GM18873 (cell line): ENCODE results near the gene FAM209A.
A peak's percentile ranks its signal among the peaks of the same experiment; 100 is the strongest.
"Not testable (repeated sequence)": the region's sequence is repeated elsewhere in the genome, so short reads cannot be mapped to it uniquely, and the experiment has no call there.

ENCODE experiments used
- ATAC-seq: cut with Tn5 transposase; IDR thresholded peaks from one replicate; pipeline ENCODE4 v1.9.1; 2021; ENCODE audit warnings: mild to moderate bottlenecking, moderate library complexity, moderate number of reproducible peaks; ENCODE audit not compliant: unreplicated experiment, low FRiP score

Gene FAM209A

DNA sequence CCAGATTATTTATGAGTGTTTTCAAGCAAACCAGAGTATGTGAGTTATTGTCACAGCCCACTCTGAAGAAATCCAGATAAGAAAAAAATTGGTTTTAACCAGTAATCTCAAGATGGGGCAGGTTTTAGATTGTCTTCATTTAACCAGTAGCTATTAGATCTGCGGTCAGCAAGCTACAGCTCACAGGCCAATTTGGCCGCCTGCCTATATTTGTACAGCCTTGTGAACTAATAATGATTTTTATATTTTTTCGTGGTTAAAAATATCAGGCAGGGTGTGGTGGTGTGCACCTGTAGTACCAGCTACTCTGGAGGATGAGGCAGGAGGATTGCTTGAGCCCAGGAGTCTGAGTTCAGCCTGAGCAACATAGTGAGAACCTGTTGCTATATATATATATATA is 13.5 kb downstream of the FAM209A start:
- ATAC-seq: no peak

DNA sequence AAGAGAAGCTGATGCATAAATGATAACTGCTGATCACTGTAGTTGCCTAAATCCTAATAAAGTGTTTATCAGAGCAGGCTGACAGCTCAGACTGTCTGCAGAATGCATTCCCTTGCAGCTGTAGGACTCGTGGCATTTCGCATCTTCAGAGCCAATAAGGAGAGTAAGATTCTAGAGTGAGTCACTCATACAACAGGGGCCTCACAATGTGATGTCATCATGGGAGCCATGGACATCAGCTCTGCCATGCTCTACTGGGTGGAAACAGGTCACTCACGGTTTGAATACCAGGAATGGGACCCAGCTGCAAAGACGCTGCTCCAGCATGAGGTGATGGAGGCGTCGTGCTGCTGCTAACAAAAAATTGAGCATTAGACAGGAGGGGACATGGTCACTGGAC is 15.9 kb downstream of the FAM209A start:
- ATAC-seq: no peak

DNA sequence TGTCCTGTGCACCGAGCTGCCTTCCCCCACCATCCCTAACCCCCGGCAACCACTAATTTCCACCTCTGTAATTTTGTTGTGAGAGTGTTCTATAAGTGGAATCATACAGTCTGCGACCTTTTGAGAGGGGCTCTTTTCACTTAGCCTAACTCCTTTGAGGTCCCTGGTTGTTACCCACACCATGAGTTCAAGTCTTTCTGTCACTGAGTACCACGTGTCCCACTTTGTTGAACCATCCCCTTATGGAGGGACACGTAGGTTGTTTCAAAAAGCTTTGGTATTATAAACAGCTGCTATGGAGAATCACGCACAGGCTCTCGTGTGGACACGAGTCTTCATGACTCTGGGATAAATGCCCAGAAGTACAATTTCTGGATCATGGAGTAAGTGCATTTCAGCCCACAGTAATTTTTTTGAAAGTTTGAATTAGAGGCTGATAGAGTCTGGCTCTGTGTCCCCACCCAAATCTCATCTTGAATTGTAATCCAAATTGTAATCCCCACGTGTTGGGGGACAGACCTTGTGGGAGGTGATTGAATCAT is 18.0 kb downstream of the FAM209A start:
- no peak for ATAC-seq

DNA sequence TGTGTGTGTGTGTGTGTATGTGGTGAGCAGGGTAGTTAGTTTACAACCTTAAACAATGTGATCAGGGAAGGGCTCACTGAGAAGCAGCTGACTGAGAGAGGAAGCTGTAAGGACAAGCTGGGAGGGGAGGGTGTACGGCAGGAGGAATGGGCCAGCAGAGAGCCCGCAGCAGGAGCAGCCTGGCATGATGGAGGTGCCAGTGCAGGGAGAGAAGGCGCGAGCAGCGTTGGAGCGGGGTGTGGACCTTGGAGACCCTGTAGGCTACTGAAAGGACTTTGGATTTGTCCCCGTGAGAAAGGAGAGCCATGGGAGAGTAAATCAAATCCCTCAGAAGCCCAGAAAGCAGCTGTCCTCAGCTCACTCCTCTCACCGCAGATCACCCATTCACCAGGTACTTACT is 27.0 kb downstream of the FAM209A start:
- no peak for ATAC-seq

DNA sequence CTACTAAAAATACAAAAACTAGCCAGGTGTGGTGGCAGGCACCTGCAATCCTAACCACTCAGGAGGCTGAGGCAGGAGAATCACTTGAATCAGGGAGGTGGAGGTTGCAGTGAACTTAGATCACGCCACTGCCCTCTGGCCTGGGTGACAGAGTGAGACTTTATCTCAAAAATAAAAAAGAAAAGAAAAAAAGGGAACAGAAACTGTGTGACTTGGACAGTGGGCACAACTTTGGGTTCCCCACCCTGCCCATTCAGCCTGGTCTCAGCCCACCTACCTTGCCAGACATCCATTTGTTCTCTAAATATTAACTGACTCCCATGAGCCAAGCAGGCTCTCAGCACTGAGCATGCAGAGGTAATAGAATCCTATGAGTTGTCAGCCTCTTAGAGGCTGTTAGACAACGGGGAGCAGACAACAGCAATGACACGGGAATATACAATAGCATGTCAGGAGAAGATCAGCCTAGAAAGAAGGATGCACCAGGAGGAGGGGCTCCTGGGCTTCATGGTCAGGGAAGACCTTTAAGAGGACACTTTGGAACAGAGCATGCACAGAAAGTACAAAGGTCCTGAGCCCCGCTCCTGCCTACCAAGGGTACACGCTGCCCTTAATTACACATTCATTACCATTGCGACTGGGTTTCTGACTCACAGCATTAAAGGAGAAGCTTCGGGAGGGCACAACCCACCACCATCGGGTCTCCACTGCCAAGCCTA is 28.5 kb downstream of the FAM209A start:
- no peak for ATAC-seq

DNA sequence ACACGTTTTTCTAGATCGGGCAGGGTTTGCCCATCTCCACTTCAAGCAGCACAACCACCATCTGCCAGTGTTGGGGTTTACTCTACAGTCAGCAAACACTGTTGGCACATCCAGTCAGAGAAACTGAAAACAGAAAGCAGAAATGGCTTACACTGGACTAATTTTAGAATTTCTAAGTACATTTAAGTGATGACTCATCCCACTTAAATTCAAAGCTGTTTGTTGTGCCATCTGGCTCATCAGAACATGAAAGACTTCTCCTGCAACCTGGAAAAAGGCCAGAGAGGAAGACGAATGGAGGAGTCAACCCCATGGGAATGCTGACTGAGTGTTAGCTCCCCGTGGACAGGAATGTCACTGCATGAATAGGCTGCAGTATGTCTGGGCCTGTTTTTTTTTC is 30.3 kb downstream of the FAM209A start:
- ATAC-seq: peak; percentile 93

DNA sequence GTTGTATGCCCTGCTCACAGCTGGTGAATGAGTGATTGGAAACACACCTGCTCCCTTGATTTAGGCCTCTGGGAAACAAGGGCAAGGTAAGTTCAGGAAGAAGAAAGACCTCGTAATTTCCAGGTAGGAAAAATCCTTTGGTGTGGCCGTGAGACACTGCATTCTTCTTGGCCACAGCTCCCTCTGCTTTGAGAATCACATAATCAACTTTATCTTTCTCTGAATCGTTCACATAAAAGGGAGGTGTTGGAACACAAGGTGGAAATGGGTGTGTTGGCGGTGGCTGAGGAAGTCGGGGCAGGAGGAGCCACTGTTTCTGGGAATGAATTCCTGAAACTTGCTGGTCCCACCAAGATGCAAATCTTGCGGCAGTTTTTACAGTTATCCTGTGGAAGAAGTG is 34.4 kb downstream of the FAM209A start:
- ATAC-seq: no peak

DNA sequence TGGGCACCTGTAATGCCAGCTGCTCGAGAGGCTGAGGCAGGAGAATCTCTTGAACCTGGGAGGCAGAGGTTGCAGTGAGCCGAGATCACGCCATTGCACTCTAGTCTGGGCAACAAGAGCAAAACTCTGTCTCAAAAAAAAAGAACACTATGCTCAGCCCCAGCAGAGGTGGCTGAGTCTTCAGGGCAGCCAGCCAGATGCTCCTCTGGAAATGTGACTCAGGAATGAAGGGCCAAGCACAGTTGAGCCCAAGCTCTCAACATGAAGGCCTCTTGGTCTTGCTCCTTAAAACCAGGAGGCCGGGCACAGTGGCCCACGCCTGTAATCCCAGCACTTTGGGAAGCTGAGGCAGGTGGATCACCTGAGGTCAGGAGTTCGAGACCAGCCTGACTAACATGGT is 40.0 kb downstream of the FAM209A start:
- ATAC-seq: not testable (repeated sequence)

DNA sequence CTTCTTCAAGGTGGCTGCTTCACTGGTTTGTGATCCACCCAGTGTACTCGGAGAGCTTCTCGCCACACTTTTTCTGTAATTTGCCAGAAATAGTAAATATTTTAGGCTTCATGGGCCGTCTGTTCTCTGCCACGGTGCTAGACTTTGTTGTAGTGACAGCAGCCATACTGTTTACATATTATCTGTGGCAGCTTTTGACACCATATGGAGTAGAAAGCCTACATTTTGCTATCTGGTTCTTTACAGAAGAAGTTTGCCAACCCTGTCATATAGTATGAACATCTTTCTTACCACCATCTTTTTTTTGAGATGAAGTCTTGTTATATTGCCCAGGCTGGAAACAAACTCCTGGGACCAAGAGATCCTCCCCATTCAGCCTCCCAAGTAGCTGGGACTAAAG is 41.0 kb downstream of the FAM209A start:
- ATAC-seq: no peak

DNA sequence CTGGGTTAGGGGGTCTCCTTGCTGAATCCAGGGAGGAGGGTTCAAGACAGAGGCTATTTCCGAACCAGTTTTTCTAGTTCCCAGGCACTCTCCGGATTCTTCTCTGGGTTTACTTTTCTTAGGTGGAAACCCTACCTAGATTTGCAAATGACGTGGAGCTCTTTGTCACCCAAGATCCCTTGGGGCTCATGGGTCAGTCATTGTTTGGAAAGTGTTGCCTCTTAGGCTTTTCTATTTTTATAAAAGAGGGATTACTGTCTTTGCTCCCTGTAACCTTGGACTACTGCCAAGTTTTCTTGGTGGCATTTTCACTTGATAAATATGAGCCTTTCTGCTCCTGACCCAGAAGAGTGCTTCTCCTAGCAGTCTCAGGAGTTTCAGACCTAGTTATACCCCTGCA is 42.1 kb downstream of the FAM209A start:
- ATAC-seq: no peak

DNA sequence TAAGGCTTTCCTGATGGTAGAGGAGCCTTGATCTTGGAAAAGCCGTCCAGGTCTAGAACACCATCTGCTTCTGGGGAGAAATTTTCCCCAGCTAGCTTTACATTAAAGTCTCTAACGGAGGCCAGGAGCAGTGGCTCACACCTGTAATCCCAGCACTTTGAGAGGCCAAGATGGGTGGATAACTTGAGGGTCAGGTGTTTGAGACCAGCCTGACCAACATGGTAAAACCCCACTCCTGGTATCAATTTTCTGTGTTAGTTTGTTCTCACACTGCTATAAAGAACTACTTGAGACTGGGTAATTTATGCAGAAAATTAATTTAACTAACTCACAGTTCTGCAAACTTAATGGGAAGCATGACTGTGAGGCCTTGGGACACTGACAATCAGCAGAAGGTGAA is 46.3 kb downstream of the FAM209A start:
- no peak for ATAC-seq

DNA sequence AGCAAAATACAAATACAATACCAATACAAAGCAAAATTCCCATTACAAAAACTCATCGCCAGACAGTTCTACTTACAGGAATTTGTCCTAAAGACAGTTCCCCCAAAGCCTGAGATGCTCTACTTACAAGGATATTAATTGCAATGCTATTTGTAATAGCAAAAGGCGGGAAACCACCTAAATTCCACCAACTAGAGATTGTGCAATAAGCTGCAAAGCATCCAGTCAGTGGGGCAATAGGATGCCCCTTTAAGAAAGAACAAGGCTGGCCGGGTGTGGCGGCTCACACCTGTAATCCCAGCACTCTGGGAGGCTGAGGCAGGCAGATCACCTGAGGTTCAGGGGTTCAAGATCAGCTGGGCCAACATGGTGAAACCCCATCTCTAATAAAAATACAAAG is 47.6 kb downstream of the FAM209A start:
- no peak for ATAC-seq

DNA sequence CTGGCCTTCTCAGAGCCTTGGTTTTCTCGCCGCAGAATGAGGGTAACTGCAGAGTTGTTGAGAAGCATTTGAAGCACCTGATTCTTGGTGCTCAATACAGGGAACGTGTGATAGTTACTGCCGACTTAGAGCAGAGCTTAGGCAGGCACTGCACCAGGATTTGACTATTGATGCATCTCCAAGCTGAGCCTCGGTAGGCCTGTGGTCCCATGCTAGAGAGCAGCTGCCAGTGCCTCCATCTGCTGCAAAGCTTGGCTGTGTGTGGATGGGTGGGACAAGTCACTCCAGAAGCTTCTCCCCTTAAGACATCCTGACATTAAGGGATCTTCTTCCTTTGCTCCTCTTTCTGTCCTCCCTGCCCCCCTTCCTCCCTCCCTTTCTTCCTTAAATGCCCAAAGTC is 49.4 kb downstream of the FAM209A start:
- no peak for ATAC-seq

DNA sequence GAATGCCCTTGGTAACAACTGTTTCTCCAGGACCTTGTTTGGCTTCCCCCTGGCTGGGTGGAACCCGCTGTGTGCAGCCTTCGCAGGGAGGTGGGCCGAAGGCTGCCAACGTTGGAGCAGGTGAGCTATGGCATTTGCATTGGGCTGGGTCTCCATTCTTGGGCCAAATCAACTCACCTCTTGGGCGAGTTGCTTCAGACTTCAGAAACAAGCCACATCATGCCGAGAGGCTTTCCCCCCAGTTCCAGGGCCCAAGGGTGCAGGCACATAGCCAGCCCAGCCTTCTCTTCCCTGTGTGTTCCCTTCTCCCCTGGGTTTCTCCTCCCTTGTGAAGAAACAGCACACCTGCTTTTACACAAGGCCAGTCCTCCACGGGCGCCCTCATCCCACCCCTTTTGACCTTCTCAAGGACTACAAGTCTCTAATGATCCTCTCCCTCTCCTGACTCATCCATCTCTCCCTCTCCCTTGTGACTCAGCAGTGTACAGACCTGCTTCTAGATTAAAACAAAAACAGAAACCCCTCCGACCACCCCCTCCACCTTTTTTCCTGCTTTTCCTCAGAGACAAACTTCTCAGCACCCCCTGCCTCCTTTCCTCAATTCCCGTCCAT is 50.1 kb downstream of the FAM209A start:
- ATAC-seq: no peak

DNA sequence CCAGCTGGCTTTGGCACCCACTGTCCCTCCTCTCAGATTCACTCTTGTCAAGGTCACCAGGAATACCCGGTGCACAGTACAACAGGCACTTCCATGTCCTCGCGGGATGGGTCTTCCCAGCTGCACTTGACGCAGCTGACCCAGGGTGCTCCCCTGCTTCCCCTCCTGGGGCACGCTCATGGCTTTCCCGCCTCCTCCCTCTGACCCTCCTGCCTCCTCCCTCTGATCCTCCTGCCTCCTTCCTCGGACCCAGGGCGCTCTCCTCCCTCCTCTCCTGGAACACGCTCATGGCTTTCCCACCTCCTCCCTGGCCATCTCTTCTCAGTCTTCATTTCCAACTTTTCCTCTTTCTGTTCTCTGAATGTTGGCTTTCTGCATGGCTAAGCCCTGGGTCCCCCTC is 50.6 kb downstream of the FAM209A start:
- ATAC-seq: no peak
